HG02970 (cell line): ENCODE data around the gene ABCA12.

ENCODE experiments used
- ATAC-seq: cut with Tn5 transposase; IDR thresholded peaks from one replicate; pipeline ENCODE4 v1.9.1; 2021; ENCODE audit warnings: mild to moderate bottlenecking, moderate library complexity, moderate number of reproducible peaks; ENCODE audit not compliant: unreplicated experiment, low FRiP score

ABCA12 gene

GRCh38 chr2:214989187-214989586 is 149.2 kb downstream of the ABCA12 start:
- no peak for ATAC-seq

GRCh38 chr2:214987261-214987660 is 151.2 kb downstream of the ABCA12 start:
- no peak for ATAC-seq

- no peak for ATAC-seq
Measured at GRCh38 chr2:214985619-214986018, 152.8 kb downstream of the ABCA12 start.

- no peak for ATAC-seq
Measured at GRCh38 chr2:214966420-214966819, 172.0 kb downstream of the ABCA12 start.

- ATAC-seq: no peak
Measured at GRCh38 chr2:214960677-214961076, 177.7 kb downstream of the ABCA12 start.

- no peak for ATAC-seq
Measured at GRCh38 chr2:214946949-214947348, 191.5 kb downstream of the ABCA12 start.

GRCh38 chr2:214934006-214934405 is 204.4 kb downstream of the ABCA12 start:
- no peak for ATAC-seq

- no peak for ATAC-seq
Measured at GRCh38 chr2:214904634-214905033, 233.8 kb downstream of the ABCA12 start.

- no peak for ATAC-seq
Measured at GRCh38 chr2:214904176-214904575, 234.2 kb downstream of the ABCA12 start.

GRCh38 chr2:214902286-214902685 is 236.1 kb downstream of the ABCA12 start:
- no peak for ATAC-seq

GRCh38 chr2:214899751-214900150 is 238.7 kb downstream of the ABCA12 start:
- no peak for ATAC-seq

- ATAC-seq: no peak
Measured at GRCh38 chr2:214896274-214896673, 242.2 kb downstream of the ABCA12 start.

- ATAC-seq: no peak
Measured at GRCh38 chr2:214895469-214895868, 243.0 kb downstream of the ABCA12 start.

GRCh38 chr2:214889301-214889700 is 249.1 kb downstream of the ABCA12 start:
- ATAC-seq: no peak

- ATAC-seq: no peak
Measured at GRCh38 chr2:214881647-214882202, 256.7 kb downstream of the ABCA12 start.
